Measurements from ENCODE around the gene S100A3.
"Not testable (repeated sequence)": the region's sequence is repeated elsewhere in the genome, so short reads cannot be mapped to it uniquely, and the experiment has no call there.

The S100A3 gene

DNA sequence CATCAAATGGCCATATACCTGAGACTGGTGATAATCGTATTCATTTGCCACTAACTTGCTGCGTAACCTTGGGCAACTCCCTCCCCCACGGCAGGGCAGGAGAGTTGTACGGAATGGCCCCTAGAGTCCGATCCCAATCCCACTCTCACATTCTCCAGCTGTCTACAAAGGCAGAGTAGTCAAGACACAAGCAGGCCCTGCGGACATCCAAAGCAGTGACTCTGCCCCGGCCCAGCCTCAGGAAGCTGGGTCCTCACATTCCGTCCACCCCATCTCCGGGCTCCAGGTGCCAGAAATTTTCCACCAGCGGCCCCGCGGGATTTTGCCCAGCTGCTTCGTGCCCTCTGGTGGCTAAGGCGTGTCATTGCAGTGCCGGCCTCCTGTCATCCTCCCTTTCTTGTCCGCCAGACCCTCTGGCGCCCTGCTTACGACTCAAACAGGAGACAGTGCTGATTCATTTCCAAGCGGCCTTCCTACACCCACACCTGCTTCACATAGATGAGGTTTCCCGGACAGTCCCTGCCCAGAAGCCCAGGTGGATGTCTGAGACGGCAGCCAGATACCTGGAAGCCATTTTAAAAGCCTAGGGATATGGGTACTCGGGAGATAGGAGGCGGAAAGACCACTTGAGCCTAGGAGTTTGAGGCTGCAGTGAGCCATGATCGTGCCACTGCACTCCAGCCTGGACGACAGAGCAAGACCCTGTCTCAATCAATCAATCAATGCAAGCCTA, 19.5 kb upstream of the S100A3 start:
- peak; percentile 53 for DNase-seq

DNA sequence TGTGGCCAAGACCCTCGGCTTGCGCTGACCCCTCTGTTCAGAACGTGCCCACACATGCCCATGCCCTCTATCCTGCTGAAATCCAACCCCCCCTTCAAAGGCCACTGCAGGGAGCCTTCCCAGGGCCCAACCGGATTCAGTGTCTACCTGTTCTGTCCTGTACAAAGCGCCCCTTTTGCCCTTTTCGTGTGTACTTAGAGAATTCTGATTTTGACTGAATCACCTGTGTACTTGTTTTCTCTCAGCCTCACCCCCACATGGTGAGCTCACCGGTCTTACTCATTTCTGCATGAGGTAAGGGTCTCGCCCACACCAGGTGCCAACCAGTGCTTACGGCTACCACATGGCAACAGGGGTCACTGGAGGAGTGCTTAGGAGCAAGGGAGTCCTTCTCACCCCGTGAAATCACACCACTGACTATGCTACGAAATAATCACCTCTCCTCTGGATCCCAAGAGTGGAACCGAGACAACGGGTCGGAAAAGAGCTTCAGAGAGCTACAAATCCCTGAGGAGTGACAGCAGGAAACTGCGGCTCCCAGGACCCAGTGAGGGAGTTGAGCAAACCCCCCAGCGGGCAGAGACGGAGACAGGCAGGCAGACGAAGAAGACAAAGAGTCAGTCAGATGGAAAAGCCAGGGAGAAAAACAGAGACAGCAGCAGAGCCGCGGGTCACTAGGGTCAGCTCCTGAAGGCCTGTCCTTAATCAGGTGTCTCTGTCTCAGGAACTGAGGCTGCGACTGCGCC, 18.7 kb upstream of the S100A3 start:
- DNase-seq, result no peak

DNA sequence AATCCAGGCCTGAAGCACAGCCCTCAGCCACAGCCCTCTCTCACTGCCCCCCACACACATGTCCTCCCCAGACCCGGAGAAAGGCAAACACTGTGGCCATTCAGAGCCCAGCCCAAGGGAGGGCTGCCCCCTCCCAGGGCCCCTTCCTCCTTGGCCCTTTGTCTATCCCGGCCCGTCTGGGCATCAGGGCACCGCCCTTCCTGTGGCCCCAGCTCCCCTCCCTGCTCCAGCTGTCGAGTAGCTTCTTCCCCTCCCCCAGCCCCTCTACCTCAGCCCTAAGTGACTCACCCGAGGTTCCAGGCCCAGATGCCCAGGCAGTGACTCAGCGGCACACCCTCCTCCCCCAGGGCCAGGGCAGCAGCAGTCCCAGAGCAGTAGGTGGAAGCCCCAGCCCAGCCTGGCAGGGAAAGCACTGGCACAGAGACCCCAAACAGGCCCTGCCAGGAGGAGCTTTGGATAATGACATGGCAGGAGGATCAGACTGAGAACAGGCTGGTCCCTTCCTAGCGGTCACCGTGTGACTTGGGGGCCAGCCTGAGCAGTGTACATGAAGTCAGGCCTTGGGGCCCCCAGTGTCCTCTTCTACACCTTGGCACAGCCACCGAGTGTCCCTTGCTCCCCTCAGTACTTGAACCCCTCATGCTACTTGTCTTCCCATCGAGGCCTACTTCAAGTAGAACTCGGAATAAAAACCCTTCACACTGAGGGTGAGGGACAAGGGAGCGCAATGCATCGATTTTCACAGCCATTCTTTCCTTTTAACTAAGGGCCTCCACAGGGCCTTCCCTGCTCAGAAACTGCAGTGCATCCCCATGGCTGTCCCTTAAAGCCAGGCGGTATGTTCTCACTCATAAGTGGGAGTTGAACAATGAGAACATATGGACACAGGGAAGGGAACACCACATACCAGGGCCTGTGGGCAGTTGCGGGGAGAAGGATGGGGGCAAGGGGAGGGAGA, 17.6 kb upstream of the S100A3 start:
- DNase-seq, result peak; percentile 93

DNA sequence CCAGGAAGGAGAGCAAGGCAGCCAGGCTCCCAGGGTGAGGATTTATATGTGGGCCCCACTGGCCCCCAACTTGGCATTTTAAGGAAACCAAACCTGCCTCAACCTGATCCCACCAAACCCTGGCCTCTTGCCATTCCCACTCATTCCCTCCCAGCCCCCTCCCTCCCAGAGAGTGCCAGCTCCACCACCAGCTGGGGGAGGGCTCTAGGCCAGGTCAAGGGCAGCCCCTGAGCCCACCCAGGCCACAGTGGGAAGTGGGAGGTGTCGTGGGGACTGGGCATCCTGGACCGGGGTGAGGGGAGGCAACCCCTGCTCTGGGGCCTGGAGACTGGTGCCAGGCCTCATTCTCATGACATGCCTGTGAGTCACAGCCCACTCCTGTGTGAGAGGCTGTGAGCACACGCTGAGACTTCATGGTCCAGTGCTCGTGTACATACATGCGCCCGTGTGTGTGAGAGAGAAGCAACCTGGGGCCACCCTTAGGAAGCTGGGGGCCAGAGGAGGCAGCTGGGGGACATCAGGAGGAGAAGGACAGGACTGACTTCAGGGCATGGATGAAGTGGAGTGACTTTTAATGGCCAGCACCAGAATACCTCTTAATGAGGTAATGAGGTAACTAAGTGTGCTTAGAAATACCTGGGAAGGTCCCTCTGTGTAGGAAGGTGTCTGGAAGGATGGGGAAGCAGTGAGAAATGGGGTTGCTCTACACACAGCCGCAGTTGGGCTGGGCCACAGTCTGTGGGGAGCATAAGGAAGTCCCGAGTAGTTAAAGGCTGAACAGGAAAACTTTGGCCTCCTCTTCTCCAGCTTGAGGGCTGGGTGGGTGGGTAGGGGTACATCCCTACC, 16.7 kb upstream of the S100A3 start, which contains the start of gene S100A2:
Gene S100A2, minus strand, starts transcription at position 316 of the 846 bp plus-strand sequence. CDS start 1,967 bp downstream, outside the sequence.
- DNase-seq, result peak; percentile 68

DNA sequence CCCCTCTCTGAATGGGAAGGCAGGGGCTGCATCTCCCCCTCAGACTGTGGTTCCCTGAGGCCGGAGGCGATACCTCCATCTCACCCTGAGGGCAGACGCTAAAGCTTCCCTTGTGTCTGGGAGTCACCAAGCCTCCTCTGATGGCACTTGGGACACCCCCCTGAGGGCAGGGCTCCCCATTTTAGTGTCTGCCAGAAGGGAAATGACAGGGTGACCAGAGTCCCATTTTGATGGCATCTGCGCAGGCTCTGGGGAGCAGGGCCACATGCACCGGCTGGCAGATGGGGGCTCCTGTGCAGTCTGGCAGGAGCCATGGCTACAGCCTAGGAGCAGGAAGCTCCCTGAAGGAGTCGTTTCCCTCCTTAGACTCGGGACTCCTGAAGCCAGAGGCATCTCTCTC, 14.9 kb upstream of the S100A3 start:
- DNase-seq, result no peak

DNA sequence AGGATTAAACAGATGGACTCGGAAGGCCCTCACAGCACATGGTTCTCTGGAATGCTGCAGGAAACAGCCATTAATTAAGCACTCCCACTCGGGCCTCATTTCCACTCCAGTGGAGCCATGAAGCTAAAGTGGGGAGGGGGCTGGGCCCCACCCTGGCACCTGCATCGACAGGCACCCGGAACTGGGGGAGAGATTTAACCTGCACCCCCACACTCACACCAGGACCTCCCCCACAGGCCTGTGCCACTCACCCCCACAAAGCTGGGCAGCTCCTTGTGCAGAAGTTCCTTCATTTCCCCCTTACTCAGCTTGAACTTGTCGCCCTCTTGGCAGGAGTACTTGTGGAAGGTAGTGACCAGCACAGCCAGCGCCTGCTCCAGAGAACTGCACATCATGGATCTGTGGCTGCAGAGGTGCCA, 14.4 kb upstream of the S100A3 start:
- DNase-seq, result no peak

DNA sequence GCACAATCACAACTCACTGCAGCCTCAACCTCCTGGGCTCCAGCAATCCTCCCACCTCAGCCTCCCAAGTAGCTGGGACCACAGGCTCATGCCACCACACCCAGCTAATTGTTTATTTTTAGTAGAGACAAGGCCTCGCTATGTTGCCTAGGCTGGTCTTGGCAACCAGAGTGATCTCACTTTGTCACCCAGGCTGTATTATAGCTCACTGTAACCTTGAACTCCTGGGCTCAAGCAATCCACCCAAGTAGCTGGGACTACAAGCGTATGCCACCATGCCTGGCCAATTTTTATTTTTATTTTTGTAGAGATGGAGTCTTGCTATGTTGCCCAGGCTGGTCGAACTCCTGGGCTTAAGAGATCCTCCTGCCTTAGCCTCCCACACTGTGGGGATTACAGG, 13.0 kb upstream of the S100A3 start:
- not testable (repeated sequence) for DNase-seq

DNA sequence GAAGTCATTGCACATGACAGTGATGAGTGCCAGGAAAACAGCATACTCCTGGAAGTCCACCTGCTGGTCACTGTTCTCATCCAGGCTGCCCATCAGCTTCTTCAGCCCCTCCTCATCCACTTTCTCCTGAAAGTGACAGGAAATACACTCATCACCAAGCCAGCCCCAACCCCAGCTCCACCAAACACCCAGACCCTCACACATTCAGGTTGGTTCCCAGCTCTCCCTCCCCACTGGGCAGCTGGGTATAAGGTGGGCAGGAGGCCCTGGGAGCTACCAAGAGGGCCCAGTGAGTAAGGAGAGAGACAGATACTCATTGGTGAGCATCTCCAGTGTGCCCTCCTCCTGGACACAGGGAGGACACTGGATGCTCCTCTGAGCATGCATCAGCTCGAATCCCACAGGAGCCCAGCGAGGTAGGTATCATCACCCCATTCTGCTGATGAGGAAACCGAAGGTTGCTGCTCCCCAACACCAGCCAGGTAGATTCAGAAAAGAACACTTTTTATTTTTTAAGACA, 12.5 kb upstream of the S100A3 start:
- DNase-seq, result no peak

DNA sequence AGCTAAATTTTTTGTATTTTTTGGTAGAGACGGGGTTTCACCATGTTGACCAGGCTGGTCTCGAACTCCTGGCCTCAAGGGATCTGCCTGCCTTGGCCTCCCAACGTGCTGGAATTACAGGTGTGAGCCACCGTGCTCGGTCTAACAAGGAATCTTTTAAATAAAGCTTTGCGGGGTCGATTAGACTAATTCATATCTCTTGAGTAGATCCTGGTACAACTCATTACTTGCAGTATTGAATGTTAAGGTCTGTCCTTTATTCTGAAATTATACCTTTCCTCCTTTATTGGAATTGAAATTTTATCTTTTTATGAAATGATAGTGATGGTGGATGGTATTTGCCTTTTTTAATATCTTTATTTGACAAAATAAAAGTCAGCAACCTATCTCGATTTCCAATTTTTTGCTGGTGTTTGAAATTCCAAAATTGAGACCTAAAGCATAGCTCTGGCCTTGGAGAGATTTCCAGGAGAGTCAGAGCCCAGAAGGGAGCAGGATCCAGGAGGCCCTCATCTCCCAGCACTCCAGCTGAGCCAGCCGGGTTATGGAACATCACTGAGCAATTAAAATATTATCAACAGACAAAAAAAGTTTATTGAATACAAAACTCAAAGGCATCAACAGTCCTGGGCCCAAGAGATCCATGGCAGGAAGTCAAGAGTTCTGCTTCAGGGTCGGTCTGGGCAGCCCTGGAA, 11.9 kb upstream of the S100A3 start:
- DNase-seq, result no peak

DNA sequence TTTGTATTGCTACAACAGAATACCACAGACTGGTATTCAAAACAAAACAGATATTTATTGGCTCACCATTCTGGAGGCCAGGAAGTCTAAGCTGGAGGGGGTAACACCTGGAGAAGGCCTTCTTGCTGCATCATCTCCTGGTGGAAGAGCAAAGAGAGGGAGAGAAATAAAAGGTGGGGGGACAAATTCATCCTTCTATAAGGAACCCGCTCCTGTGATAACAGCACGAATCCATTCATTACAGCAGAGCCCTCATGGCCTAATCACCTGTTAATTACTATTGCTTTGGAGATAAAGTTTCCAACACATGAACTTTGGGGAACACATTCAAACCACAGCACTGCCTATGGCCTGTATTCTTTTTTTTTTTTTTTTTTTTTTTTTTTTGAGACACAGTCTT, 11.2 kb upstream of the S100A3 start:
- DNase-seq, result no peak

DNA sequence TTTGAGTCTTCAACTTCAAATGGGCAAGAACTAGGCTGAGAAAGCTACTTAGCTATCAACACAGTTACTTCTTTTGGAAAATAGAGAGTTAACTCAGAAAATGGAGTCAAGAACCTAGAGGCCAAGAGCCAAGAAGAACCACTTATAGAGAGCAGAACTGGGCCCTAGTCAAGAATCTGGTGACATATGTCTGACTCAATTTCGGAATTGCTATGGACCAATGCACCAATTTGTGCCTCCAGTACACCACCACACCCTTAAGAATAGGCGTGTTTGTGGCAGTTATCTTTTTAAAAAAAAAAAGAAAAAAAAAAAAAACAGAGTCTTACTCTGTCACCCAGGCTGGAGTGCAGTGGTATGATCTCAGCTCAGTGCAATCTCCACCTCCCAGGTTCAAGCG, 8.8 kb upstream of the S100A3 start:
- no peak for DNase-seq

DNA sequence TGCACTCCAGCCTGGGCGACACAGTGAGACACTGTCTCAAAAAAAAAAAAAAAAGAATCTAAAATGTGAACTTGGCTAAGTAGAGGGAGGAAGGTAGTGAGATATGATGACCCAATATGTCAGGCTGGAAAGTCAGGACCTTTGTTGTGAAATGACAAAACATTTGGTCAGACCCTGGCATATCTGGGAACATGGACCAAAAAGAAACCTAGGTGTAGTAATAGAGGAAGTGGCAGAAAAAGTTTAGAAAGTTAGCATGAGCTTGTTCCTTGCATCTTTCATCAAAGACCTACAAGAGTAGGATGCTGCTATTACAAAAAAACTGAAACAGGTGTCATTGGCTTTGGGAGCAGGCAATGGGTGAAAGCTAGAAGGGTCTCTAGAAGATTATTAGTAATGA, 7.3 kb upstream of the S100A3 start:
- DNase-seq, result peak; percentile 43

DNA sequence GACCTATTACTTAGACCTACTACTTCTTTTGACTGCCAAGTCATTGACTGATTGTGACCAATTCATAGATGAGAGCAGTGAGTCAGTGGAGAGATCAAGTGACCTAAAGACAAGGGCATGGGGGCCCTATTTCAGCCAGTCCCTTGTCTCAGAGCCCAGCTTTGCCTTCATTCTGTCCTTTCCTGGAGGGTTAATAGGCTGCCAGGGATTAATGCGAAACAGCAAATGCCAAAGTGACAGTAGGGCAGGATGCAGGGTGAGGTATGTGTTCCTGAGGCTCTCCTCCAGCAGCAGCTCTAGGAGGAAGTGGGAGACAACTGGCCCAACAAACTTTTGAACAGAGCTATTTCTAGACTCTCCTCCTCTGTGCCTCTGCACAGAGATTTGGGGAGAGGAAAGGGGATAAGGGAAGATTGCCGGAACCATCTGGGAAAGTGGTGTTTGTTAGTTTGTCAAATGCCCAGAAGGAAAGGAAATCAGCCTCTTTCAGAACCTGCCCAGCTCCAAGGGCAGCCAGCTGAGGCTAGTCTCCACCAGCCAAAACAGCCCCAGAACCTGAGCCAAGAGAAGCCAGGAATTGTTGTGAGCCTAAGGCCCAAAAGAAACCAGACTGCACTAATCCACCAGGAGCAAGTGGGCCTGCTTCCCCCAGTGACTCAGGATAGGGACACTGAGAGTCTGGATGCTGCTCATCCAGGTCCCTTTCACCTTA, 4.9 kb upstream of the S100A3 start:
- DNase-seq, result peak; percentile 56

DNA sequence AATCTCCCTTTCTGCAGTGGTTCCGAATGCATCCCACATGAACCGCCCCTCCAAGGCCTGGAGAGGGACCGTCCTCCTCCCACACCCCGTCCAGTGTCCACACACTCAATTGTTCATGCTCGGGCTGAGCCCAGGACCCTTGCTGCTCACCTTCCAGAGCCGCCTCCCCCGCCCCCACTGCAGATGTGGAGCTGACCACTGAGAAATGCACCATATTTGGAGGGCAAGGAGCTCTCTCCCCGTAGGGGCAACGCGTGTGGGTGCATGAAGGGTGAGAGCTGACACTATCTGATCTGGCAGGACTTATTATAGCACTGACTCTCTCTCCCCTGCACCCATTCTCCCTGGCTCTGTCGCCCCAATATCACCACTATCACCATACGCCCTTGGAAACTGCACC, 4.0 kb upstream of the S100A3 start:
- DNase-seq, result no peak

DNA sequence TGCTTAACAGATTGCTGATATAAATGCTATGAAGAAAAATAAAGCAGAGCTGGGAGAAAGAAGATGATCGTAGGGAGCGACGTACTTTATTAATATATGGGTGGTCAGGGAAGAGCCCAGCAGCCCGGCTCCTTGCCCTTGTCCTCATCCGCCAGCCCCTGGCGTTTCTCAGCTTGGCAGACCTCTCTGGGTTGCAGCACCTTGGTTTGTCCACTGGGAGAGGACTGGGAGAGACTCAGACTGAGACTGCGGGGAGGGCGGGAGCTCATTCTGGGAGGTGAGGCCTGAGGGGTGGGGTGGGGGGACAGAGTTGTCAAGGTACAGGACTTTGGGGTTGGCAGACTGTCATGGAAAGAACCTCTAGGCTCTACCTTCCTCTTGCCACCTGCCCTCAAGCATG, 3.3 kb upstream of the S100A3 start:
- no peak for DNase-seq

DNA sequence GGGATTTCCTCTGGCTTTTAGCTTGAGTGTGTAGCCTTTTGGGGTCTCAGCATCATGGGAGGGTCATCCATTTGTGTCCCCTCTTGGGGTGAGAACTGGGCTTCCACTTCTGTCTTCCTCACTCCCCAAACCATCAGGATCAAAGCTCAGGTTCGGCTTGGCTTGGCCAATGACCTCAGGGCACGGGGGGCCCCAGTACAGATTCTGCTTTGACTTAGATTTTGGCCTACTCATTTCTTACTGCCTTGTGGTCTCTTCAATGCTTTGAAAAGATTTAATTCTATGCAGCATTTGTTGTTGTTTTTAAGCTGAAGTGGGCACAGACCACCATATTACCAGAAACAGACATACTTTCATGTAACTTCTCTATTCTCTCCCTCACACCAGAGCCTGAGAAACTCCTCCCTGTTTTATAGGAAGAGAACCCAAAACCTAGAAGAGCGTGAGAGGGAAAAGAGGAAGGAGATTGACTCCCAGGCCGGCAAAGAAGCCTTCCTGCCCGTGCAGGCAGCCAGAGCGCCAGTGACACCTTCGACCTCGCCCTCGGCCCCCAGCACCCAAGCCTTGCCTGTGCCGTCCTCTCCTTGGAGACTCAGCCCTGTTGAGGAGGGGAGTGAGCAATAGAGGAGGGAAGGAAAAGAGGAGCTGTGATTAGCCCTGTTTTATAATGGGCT, 1.9 kb upstream of the S100A3 start:
- DNase-seq, result peak; percentile 84

DNA sequence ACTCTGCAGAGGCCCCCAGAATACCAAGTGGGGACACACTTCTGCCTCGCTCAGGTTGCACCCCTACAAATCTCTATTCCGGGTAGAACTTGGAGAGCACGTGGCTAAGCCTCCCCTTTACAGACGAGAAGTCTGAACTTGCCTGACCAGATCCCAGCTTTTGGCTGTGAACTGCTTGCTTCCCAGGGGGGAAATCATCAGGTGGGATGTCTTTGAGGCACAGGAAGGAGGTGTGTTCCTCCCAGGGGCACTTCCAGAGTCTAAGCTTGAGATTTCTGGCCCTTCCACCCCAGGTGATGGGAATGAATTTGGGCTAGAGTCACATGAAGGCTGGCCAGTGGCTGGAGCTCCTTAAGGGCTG, 1.3 kb upstream of the S100A3 start:
- no peak for DNase-seq

DNA sequence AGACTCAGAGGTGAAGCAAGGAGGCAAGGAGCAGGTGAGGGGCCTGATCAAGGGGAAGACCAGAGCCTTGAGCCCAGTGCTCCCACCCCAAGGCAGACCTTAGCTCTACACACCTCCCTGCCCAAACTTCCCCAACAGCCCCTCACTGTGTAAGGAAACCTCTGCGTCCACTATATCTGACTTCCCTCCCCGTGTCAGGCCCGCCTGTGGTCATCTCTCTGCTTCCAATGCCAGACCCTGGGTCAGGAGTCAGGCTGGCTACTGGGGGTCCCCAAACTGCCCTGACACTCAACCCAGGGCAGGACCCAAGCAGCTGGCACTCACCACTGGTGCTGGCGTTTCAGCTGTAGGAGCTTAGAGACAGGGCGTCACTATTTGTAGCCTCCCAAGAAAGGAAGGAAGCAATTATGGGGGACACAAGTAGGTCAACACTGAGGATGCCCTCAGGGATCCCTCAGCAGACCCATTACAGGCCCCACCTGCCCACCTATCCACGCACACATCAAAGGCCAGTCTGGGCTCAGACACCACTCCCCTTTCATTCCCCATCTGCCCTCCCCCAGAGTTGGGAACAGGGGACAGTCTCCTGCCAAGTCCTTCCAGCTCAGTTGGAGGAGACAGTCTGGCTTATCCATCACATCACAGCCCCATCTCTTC, 811 bp upstream of the S100A3 start:
- DNase-seq, result no peak

Data from MV-4-11 (cell line).